NCI-H146 (cell line): ENCODE results near the gene MARCHF2.

Experiments used
- DNase-seq: peaks from one replicate; lab custom pipeline; 2025; lab: John Stamatoyannopoulos, UW

The MARCHF2 gene

GRCh38 chr19:8453616-8454015 lies 40.5 kb downstream of the MARCHF2 start:
- no peak for DNase-seq

GRCh38 chr19:8454218-8454617 lies 41.1 kb downstream of the MARCHF2 start:
- no peak for DNase-seq

- no peak for DNase-seq
Measured at GRCh38 chr19:8455018-8455417, 41.9 kb downstream of the MARCHF2 start.

DNA sequence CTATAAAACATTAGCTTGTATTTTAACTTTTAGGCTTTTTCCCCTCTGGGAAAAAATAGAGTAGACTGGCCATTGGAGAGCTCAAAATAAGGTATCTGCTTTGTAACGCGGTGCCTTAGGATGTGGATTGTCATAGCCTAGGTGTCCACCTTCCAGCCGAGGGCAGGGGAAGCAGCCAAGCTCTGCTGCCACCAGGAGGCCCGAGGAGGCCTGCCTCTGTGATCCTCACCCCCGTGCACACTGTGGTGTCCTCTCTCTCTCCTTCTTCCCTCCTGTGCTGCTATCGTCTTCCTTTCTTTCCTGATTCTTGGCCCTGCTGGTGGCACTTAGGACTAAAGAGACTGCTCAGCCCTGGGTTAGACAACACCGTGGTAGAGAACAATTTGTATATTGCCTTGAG lies 43.0 kb downstream of the MARCHF2 start:
- DNase-seq, result no peak

- no peak for DNase-seq
Measured at GRCh38 chr19:8457209-8457608, 44.1 kb downstream of the MARCHF2 start.

DNA sequence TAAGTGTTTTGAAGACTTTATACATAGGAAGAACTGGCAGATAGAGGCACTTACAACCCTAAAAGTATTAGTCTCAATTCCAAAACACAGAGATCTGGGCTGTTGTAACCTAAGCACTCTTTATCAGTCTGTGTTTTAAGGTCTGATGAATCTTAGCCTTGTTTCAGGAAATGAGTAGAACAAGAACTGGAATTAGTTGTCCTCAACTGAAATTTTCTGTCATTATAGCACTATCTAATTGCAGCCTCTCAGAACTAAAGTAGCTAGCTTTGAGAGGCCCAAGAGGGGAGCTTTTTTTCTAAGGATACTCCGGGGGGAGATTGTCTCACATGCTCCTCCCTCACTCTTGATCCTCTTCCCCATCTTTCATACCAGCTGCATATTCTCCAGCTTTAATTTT lies 44.7 kb downstream of the MARCHF2 start:
- DNase-seq, result no peak

- DNase-seq, result peak; percentile 47
Measured at GRCh38 chr19:8458380-8458779, 45.3 kb downstream of the MARCHF2 start.

- DNase-seq, result no peak
Measured at GRCh38 chr19:8459095-8459494, 46.0 kb downstream of the MARCHF2 start.

- DNase-seq, result no peak
Measured at GRCh38 chr19:8459520-8460270, 46.6 kb downstream of the MARCHF2 start.

DNA sequence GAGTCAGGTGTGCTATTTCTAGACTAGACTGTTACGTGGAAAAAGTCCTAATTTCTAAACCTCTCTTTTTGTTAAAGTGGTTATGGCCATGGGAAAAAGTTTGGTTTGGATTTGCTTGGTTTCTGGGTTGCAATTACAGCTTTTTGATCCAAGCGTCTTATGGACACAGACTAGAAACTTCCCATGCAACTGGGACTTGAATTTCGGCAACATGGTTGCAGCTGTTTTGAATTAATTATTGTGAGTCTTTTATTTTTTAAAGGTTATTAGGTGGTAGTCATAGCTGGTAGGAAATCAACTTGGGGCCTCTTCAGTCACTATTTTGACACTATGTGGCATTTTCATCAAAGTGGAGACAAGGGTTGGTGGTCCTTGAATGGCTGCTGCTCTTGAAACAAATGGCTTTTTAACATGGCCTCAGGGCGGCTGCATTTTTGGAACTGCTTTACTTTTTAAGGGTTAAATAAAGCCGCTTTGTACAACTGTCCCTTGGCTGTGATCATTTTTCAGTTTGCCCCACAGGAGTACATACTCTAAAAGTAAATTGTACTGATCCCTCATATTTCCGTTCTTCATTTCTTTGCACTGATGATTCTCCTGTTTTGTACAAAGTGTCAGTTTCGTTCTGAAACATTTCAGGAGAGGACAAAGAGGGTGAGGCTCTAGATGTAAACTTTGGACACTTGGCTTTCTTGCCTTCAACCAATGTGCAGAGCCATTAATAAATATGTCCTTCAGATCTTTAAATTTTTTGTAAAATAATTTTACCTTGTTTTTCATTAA lies 47.6 kb downstream of the MARCHF2 start:
- DNase-seq, result no peak

DNA sequence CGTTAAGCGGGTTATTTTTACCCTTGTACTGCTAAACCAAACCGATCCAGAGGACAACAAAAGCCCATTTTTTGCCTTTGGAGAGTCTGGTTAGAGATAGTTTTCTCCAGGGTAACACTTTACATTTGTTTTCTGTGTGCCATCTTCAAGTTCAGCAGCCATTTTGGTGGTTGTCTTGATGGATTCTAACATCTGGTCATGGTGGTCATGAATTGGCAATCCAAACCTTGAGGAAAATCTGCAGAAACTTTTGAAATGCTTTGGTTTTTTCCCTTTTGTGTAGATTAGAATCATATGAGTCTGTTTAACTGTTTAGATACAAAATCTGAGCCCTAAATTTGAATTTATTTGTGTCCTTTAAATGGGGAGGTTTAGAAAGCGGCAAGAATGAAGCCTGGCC lies 48.3 kb downstream of the MARCHF2 start:
- DNase-seq, result no peak

GRCh38 chr19:8461891-8462290 lies 48.8 kb downstream of the MARCHF2 start:
- DNase-seq, result no peak

DNA sequence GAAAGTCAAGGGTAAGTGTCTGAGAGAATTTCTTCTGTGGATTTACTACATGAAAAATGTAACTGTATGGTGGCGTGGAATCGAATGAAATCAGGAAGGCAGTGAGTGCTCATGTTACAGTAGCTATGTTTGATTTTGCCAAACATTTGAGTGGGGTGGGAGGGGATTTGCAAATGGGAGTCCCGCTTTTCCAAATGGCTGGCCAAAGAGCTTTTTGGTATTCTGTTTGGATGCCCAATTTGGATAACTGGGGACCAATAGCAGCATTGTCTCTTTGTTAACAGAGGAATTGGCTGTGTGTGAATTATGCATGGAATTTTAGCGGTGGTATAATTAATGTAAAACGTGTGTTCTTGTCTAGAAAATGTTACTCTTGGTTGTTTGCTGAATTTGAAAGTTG lies 49.5 kb downstream of the MARCHF2 start:
- DNase-seq, result no peak

- DNase-seq, result no peak
Measured at GRCh38 chr19:8463365-8463764, 50.3 kb downstream of the MARCHF2 start.

GRCh38 chr19:8466018-8466417 lies 52.9 kb downstream of the MARCHF2 start:
- DNase-seq, result no peak

DNA sequence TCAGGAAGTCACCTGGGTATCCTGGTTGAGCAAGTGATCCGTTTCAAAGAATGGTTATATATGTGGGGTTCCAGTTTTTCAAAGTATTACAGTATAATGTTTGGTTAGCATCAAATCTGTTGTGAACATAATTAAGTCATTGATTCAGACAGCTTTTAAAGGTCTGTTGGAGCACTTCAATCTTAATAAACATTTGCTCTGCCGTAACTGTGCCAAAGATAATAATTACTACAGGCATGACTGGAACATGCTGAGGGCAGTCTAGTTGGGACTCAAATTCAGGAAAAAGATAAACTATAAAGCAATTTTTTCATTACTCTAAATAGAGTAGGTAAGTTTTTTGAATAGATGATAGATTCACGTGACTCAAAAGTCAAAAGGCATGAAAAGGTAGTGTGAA lies 55.0 kb downstream of the MARCHF2 start:
- no peak for DNase-seq

DNA sequence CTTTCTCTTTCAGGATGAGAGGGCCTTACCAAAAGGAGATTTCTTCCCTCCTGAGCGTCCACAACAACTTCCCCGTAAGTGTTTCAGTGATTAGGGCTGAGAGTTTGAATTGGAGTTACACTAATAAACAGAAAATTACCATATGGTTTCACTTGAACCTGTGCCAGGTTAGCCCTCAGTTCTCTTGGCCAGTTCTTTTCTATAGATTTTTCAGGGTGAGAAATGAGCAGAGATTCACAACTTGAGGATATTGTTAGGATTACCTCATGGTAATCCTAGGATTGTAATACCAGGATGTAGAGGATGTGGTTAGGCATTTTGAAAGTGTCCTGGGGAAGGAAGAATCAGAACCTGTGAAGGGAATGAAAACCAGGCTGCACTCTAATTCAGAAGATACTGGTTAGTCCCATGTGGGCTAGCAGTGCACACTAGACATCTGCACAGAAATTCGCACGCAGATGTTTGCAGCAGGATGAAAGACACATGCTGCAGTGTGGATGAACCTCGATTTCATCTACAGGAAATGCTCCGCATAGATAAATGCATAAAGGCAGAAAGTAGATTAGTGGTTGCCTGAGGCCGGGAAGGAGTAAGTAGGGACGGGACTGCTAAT lies 55.8 kb downstream of the MARCHF2 start:
- no peak for DNase-seq

- no peak for DNase-seq
Measured at GRCh38 chr19:8469613-8470368, 56.7 kb downstream of the MARCHF2 start.

DNA sequence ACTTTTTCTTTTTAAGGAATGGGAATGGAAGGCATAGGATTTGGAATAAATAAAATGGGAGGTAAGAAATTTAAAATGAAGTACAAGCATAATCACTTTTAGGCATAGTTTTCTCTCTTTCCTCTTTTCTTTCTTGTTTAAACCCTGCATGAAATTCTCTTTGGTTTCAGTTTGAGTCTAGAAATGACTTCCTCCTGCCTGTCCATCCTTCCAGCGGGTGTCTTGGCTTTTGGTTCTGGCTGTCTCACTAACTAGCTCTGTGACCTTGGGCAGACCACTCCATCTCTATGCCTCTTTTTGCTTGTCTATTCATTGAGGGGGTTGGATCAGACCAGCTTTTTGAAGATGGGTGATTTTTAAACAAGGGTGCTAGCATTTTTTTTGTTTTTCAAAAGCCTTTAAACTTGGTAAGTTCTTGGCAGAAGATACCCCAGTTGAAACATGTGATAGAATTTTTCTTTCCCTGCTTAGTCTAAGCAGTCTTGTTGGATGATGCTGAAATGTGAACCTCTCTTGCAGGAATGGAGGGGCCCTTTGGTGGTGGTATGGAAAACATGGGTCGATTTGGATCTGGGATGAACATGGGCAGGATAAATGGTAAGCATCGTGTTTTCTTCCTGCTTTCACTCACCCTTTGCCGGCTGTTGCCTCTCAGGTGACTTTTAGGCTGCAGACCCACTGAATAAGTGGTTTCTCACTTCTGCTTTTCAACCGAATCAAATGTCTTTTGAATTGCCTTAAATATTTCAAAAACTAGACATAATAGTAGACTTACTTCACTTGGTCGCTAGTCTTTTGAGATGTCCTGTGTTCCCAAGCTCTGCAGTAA lies 60.8 kb downstream of the MARCHF2 start:
- DNase-seq, result no peak

DNA sequence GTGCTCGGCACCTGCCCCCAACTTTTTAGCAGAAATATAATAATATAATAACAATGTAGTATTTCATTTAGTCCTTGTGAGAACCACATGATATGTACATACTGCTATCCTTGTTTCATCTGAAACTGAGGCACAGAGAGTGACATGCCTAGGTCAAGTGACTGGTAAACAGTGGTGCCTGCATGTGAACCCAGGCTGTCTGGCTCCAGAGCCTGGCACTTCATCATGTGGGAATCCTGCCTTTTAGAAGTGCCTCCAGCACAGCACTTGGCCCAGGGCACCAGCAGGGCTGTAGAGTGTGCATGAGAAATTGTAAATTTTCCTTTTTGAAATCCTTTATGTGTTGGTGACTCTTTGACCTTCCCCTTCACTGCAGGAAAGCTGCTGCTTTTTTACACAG lies 61.9 kb downstream of the MARCHF2 start:
- DNase-seq, result no peak

GRCh38 chr19:8476524-8476923 lies 63.4 kb downstream of the MARCHF2 start:
- DNase-seq, result no peak

DNA sequence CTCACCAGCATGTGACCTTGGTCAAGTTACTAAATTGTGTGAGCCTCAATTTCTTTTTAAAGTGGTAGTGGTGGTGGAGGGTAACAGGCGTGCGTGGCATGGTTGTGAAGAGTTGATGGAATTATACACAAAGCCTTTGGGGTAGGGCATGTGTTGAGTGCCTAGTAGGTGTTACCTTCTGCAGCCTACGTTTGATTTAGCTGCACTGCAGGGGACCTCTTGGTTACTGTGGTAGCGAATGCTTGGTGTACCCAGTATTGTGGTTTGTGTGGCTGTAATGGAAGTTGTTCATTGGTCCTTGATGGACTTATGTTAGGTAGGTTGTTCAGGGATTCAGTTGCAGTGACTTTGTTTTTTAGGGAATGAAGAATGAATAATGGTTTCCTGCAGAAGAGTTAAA lies 64.8 kb downstream of the MARCHF2 start:
- no peak for DNase-seq
